Naive B cell (primary cell): ENCODE results near the gene ZPR1. TPM values are rescaled to one million over a fixed set of nuclear protein-coding genes. Genes with fewer than 3 reads are reported as not detected.
"Not testable (repeated sequence)": the region's sequence is repeated elsewhere in the genome, so short reads cannot be mapped to it uniquely, and the experiment has no call there.

Source experiments
- ATAC-seq, 2 donors: fragments of 150-1000 bp; cut with Tn5 transposase; 2 replicates each; pipeline ENCODE4 v1.10.0; 2021; ENCODE audit warnings: low read depth in 2 of 2, mild to moderate bottlenecking in 2 of 2, moderate library complexity in 2 of 2
- DNase-seq: peaks from one replicate; pipeline ENCODE4 v3.0.0; 2022
- H3K27ac Mint-ChIP-seq, 6 donors: one replicate each; pipeline ENCODE4 v1.8.0; 2020 to 2022; ENCODE audit warnings: mild to moderate bottlenecking in 6 of 6, mixed read lengths in 6 of 6, moderate library complexity in 5 of 6, inconsistent platforms in 2 of 6
- H3K27me3 Mint-ChIP-seq, 3 donors: one replicate each; pipeline ENCODE4 v1.8.0; 2021 to 2022; ENCODE audit warnings: mixed read lengths in 3 of 3, mild to moderate bottlenecking in 1 of 3
- H3K36me3 Mint-ChIP-seq, 2 donors: one replicate each; pipeline ENCODE4 v1.8.0; 2020 to 2022; ENCODE audit warnings: mixed read lengths in 2 of 2, inconsistent platforms in 1 of 2, mild to moderate bottlenecking in 1 of 2
- H3K4me1 Mint-ChIP-seq, 3 donors: one replicate each; pipeline ENCODE4 v1.8.0; 2020 to 2022; ENCODE audit warnings: mixed read lengths in 3 of 3, inconsistent platforms in 1 of 3, mild to moderate bottlenecking in 1 of 3, moderate library complexity in 1 of 3
- H3K4me3 Mint-ChIP-seq, 8 donors: one replicate each; pipeline ENCODE4 v1.8.0; 2020 to 2022; ENCODE audit warnings: mild to moderate bottlenecking in 8 of 8, mixed read lengths in 8 of 8, moderate library complexity in 8 of 8, inconsistent platforms in 2 of 8
- H3K9me3 Mint-ChIP-seq, 7 donors: one replicate each; pipeline ENCODE4 v1.8.0; 2020 to 2022; ENCODE audit warnings: mixed read lengths in 7 of 7, mild to moderate bottlenecking in 5 of 7, inconsistent platforms in 2 of 7, moderate library complexity in 1 of 7
- polyA plus RNA-seq, 6 donors: library from polyadenylated mRNA; unstranded; fragments of 300-500 nt; fragmentation: Illumina TruSeq; gene quantifications; one replicate each; pipeline ENCODE4 v1.2.3, GENCODE V29; 2021; ENCODE audit warnings: low read depth in 6 of 6

The ZPR1 gene, protein sequence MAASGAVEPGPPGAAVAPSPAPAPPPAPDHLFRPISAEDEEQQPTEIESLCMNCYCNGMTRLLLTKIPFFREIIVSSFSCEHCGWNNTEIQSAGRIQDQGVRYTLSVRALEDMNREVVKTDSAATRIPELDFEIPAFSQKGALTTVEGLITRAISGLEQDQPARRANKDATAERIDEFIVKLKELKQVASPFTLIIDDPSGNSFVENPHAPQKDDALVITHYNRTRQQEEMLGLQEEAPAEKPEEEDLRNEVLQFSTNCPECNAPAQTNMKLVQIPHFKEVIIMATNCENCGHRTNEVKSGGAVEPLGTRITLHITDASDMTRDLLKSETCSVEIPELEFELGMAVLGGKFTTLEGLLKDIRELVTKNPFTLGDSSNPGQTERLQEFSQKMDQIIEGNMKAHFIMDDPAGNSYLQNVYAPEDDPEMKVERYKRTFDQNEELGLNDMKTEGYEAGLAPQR
- 10 to 100 TPM; 36.9 to 51.1 (median 45.0) TPM for polyA plus RNA-seq

- H3K27me3 Mint-ChIP-seq = peaks cover 0 to 9% (median 2%) of the 10 kb centered on the region in 3 donors
- peaks cover 15 to 19% of the 10 kb centered on the region in 2 donors for H3K36me3 Mint-ChIP-seq
- ATAC-seq (peak; percentile 92 to 93), DNase-seq (peak; percentile 82)
- peaks cover 24 to 41% (median 36%) of the 10 kb centered on the region in 3 donors for H3K4me1 Mint-ChIP-seq
- H3K9me3 Mint-ChIP-seq = no peaks in the 10 kb centered on the region
- H3K4me3 Mint-ChIP-seq = peak within 1 kb of the TSS; percentile 77 to 99 (median 98)
- peak within 1 kb of the TSS; percentile 93 to 98 (median 98) for H3K27ac Mint-ChIP-seq
Measured at GRCh38 chr11:116787786-116788486, at the start of gene ZPR1. Gene ZPR1 (minus strand): TSS chr11:116788023. CDS start chr11:116787990, 33 bp downstream.

DNA sequence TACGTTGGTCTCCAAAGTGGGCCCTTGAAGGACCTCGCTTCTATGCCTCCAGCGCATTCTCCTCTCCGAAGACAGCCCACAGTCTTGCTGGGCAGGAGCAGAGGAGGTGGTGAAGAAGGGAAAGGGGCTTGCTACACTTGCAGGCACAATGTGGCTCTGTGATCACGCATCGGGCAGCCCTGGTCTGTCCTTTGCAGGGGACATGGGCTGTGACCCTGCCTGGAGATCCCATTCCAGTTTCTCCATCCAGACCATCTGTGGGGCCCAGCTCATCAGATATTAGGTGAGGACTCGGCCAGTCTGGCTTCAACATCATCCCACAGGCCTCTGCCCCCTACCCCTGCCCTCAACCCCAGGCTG is 48.8 kb upstream of the ZPR1 start:
- H3K4me3 Mint-ChIP-seq = peak overlapping the region in 2 of 8 donors; percentile 65 to 73
- ATAC-seq (no peak), DNase-seq (no peak)
- H3K36me3 Mint-ChIP-seq = no peaks in the 10 kb centered on the region
- H3K9me3 Mint-ChIP-seq = no peaks in the 10 kb centered on the region
- H3K4me1 Mint-ChIP-seq = peaks cover 13 to 17% (median 13%) of the 10 kb centered on the region in 3 donors
- peak overlapping the region in 1 of 6 donors; percentile 18 for H3K27ac Mint-ChIP-seq
- H3K27me3 Mint-ChIP-seq = peaks cover 0 to 11% (median 0%) of the 10 kb centered on the region in 3 donors

DNA sequence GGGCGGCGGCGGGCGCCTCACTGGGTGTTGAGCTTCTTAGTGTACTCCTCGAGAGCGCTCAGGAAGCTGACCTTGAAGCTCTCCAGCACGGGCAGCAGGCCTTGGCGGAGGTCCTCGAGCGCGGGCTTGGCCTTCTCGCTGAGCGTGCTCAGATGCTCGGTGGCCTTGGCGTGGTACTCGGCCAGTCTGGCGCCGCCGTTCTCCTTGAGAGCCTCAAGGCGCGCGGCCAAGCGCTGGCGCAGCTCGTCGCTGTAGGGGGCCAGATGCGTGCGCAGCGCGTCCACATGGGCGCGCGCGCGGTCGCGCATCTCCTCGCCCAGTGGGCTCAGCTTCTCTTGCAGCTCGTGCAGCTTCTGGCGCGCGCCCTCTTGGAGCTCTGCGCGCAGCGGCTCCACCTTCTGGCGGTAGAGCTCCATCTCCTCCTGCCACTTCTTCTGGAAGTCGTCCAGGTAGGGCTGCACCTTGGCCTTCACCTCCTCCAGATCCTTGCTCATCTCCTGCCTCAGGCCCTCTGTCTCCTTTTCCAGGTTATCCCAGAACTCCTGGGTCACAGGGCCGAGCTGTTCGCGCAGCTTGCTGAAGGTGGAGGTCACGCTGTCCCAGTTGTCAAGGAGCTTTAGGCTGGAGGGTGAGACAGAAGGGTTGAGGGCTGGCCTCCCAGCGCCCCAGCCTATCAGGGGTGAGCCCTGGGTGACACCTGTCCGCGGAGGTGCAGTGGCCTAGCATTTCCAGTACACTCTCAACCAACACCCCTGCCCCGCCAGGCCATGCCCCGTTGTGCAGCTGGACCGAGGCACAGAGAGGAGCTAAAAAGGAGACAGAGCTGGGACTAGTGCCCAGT is 48.2 kb upstream of the ZPR1 start:
- H3K27ac Mint-ChIP-seq = peak overlapping the region in 1 of 6 donors; percentile 18
- peak; percentile 88 to 89 for ATAC-seq

GRCh38 chr11:116835042-116835772 is 47.4 kb upstream of the ZPR1 start:
- DNase-seq = no peak
- no peaks in the 10 kb centered on the region for H3K36me3 Mint-ChIP-seq

More for the DNA sequence above, 48.2 kb upstream of the ZPR1 start:
- H3K4me3 Mint-ChIP-seq = peak overlapping the region; percentile 73 to 86 (median 81)
- no peaks in the 10 kb centered on the region for H3K9me3 Mint-ChIP-seq
- H3K27me3 Mint-ChIP-seq = peaks cover 0 to 11% (median 5%) of the 10 kb centered on the region in 3 donors
- peaks cover 13 to 17% (median 13%) of the 10 kb centered on the region in 3 donors for H3K4me1 Mint-ChIP-seq
- no peaks in the 10 kb centered on the region for H3K36me3 Mint-ChIP-seq
- peak; percentile 54 for DNase-seq

GRCh38 chr11:116834535-116835041 is 46.8 kb upstream of the ZPR1 start:
- peak overlapping the region in 1 of 6 donors; percentile 47 for H3K27ac Mint-ChIP-seq

More at GRCh38 chr11:116835042-116835772, 47.4 kb upstream of the ZPR1 start:
- Mint-ChIP-seq H3K27me3 (peaks cover 0 to 11% (median 10%) of the 10 kb centered on the region in 3 donors), H3K4me3 (peak overlapping the region; percentile 73 to 86 (median 81)), H3K4me1 (peaks cover 13 to 17% (median 13%) of the 10 kb centered on the region in 3 donors), H3K27ac (peak overlapping the region in 2 of 6 donors; percentile 28 to 47), H3K9me3 (no peaks in the 10 kb centered on the region)
- ATAC-seq = peak; percentile 29 to 30

GRCh38 chr11:116833816-116834534 is 46.2 kb upstream of the ZPR1 start:
- peaks cover 13 to 17% (median 13%) of the 10 kb centered on the region in 3 donors for H3K4me1 Mint-ChIP-seq
- peak overlapping the region in 3 of 8 donors; percentile 47 to 70 (median 63) for H3K4me3 Mint-ChIP-seq
- ATAC-seq (no peak), DNase-seq (no peak)
- H3K9me3 Mint-ChIP-seq = no peaks in the 10 kb centered on the region
- H3K27me3 Mint-ChIP-seq = peaks cover 0 to 11% (median 10%) of the 10 kb centered on the region in 3 donors
- H3K27ac Mint-ChIP-seq = no peak overlapping the region
- H3K36me3 Mint-ChIP-seq = no peaks in the 10 kb centered on the region

More at GRCh38 chr11:116834535-116835041, 46.8 kb upstream of the ZPR1 start:
- ATAC-seq, H3K9me3 Mint-ChIP-seq, DNase-seq, H3K36me3 Mint-ChIP-seq: not testable (repeated sequence)
- H3K4me3 Mint-ChIP-seq = peak overlapping the region in 7 of 8 donors; percentile 3 to 86 (median 79)
- H3K4me1 Mint-ChIP-seq = peaks cover 13 to 17% (median 13%) of the 10 kb centered on the region in 3 donors
- peaks cover 0 to 11% (median 10%) of the 10 kb centered on the region in 3 donors for H3K27me3 Mint-ChIP-seq

DNA sequence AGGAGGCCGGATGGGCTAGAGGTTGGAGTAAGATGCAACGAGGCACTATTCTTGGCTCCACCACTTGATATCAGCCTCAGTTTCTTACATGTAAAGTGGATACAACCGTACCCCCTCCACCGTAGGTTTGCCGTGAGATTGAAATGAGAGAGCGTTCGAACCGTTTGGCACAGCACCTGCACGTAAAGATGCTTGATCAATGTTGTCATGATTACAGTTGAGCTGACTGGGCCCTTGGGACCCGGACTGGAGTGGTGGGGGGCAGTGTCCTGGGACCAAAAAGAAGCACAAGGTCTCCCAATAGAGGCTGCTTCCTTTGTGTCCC is 45.6 kb upstream of the ZPR1 start:
- Mint-ChIP-seq H3K36me3 (no peaks in the 10 kb centered on the region), H3K4me1 (peaks cover 13 to 17% (median 13%) of the 10 kb centered on the region in 3 donors), H3K27ac (peak overlapping the region in 1 of 6 donors; percentile 58), H3K9me3 (no peaks in the 10 kb centered on the region), H3K4me3 (no peak overlapping the region), H3K27me3 (peaks cover 0 to 11% (median 10%) of the 10 kb centered on the region in 3 donors)
- DNase-seq (no peak), ATAC-seq (no peak)

DNA sequence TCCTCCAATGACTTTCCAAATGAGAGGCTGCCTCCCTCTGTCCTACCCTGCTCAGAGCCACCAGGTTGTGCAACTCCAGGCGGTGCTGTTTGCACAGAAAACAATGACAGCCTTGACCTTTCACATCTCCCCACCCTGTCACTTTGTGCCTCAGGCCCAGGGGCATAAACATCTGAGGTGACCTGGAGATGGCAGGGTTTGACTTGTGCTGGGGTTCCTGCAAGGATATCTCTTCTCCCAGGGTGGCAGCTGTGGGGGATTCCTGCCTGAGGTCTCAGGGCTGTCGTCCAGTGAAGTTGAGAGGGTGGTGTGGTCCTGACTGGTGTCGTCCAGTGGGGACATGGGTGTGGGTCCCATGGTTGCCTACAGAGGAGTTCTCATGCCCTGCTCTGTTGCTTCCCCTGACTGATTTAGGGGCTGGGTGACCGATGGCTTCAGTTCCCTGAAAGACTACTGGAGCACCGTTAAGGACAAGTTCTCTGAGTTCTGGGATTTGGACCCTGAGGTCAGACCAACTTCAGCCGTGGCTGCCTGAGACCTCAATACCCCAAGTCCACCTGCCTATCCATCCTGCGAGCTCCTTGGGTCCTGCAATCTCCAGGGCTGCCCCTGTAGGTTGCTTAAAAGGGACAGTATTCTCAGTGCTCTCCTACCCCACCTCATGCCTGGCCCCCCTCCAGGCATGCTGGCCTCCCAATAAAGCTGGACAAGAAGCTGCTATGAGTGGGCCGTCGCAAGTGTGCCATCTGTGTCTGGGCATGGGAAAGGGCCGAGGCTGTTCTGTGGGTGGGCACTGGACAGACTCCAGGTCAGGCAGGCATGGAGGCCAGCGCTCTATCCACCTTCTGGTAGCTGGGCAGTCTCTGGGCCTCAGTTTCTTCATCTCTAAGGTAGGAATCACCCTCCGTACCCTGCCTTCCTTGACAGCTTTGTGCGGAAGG is 44.8 kb upstream of the ZPR1 start:
- peaks cover 13 to 17% (median 13%) of the 10 kb centered on the region in 3 donors for H3K4me1 Mint-ChIP-seq
- no peaks in the 10 kb centered on the region for H3K9me3 Mint-ChIP-seq
- H3K4me3 Mint-ChIP-seq = no peak overlapping the region
- no peak for DNase-seq
- peaks cover 0 to 11% (median 10%) of the 10 kb centered on the region in 3 donors for H3K27me3 Mint-ChIP-seq
- no peak for ATAC-seq
- H3K27ac Mint-ChIP-seq = no peak overlapping the region
- no peaks in the 10 kb centered on the region for H3K36me3 Mint-ChIP-seq

DNA sequence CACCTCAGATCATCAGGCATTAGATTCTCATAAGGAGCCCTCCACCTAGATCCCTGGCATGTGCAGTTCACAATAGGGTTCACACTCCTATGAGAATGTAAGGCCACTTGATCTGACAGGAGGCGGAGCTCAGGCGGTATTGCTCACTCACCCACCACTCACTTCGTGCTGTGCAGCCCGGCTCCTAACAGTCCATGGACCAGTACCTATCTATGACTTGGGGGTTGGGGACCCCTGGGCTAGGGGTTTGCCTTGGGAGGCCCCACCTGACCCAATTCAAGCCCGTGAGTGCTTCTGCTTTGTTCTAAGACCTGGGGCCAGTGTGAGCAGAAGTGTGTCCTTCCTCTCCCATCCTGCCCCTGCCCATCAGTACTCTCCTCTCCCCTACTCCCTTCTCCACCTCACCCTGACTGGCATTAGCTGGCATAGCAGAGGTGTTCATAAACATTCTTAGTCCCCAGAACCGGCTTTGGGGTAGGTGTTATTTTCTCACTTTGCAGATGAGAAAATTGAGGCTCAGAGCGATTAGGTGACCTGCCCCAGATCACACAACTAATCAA is 44.0 kb upstream of the ZPR1 start:
- H3K4me1 Mint-ChIP-seq = peaks cover 13 to 17% (median 13%) of the 10 kb centered on the region in 3 donors
- H3K4me3 Mint-ChIP-seq = no peak overlapping the region
- no peak for ATAC-seq
- H3K27me3 Mint-ChIP-seq = peaks cover 0 to 11% (median 10%) of the 10 kb centered on the region in 3 donors
- H3K9me3 Mint-ChIP-seq = no peaks in the 10 kb centered on the region
- no peaks in the 10 kb centered on the region for H3K36me3 Mint-ChIP-seq
- H3K27ac Mint-ChIP-seq = no peak overlapping the region
- no peak for DNase-seq

DNA sequence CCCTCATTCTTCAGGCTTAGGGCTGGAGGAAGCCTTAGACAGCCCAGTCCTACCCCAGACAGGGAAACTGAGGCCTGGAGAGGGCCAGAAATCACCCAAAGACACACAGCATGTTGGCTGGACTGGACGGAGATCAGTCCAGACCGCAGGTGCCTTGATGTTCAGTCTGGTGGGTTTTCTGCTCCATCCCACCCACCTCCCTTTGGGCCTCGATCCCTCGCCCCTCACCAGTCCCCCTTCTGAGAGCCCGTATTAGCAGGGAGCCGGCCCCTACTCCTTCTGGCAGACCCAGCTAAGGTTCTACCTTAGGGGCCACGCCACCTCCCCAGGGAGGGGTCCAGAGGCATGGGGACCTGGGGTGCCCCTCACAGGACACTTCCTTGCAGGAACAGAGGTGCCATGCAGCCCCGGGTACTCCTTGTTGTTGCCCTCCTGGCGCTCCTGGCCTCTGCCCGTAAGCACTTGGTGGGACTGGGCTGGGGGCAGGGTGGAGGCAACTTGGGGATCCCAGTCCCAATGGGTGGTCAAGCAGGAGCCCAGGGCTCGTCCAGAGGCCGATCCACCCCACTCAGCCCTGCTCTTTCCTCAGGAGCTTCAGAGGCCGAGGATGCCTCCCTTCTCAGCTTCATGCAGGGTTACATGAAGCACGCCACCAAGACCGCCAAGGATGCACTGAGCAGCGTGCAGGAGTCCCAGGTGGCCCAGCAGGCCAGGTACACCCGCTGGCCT is 42.5 kb upstream of the ZPR1 start:
- no peak for ATAC-seq
- no peaks in the 10 kb centered on the region for H3K9me3 Mint-ChIP-seq
- H3K27ac Mint-ChIP-seq = no peak overlapping the region
- H3K27me3 Mint-ChIP-seq = peaks cover 0 to 11% (median 10%) of the 10 kb centered on the region in 3 donors
- H3K4me3 Mint-ChIP-seq = no peak overlapping the region
- DNase-seq = no peak
- H3K4me1 Mint-ChIP-seq = peaks cover 8 to 9% (median 8%) of the 10 kb centered on the region in 3 donors
- no peaks in the 10 kb centered on the region for H3K36me3 Mint-ChIP-seq
